ENCODE measurements around the gene BCL6B.

Gene BCL6B

GRCh38 chr17:7007143-7007542, 15.7 kb upstream of the BCL6B start:
- no peak for DNase-seq (ENCODE audit: low read depth in 2 of 2)

DNA sequence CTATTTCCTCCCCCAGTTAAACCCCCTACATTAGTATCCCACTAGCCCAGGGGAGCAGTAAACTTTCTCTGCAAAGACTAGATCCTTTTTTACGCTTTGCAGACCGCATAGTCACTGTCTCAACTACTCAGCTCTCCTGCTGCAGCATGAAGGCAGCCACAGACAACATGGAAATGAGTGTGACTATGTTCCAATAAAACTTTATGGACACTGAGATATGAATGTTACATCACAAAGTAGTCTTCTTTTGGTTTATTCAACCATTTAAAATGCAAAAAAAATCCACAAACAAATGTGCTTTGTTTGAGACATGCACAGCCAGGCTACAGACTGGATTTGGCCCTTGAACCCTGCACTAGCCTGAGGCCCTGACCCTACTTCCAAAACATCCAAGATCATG, 12.3 kb upstream of the BCL6B start:
- no peak for DNase-seq (ENCODE audit: low read depth in 2 of 2)

DNA sequence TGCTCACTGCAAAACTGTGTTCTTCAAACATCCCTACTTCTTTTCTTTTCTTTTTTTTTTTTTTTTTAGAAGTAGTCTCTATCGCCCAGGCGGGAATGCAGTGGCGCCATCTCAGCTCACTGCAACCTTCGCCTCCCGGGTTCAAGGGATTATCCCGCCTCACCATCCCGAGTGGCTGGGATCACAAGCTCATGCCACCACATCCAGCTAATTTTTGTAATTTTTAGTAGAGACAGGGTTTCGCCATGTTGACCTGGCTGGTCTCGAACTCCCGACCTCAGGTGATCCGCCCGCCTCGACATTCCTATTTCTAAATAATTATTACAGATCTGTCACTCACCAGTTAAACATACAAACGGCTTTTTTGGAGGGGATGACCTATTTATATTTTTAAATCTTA, 11.4 kb upstream of the BCL6B start:
- DNase-seq (ENCODE audit: low read depth in 2 of 2) = no peak

GRCh38 chr17:7011942-7012254, 11.0 kb upstream of the BCL6B start:
- DNase-seq (ENCODE audit: low read depth in 2 of 2) = no peak

- DNase-seq (ENCODE audit: low read depth in 2 of 2) = peak; percentile 95 to 97
Observed at GRCh38 chr17:7014261-7014994, 8.4 kb upstream of the BCL6B start.

DNA sequence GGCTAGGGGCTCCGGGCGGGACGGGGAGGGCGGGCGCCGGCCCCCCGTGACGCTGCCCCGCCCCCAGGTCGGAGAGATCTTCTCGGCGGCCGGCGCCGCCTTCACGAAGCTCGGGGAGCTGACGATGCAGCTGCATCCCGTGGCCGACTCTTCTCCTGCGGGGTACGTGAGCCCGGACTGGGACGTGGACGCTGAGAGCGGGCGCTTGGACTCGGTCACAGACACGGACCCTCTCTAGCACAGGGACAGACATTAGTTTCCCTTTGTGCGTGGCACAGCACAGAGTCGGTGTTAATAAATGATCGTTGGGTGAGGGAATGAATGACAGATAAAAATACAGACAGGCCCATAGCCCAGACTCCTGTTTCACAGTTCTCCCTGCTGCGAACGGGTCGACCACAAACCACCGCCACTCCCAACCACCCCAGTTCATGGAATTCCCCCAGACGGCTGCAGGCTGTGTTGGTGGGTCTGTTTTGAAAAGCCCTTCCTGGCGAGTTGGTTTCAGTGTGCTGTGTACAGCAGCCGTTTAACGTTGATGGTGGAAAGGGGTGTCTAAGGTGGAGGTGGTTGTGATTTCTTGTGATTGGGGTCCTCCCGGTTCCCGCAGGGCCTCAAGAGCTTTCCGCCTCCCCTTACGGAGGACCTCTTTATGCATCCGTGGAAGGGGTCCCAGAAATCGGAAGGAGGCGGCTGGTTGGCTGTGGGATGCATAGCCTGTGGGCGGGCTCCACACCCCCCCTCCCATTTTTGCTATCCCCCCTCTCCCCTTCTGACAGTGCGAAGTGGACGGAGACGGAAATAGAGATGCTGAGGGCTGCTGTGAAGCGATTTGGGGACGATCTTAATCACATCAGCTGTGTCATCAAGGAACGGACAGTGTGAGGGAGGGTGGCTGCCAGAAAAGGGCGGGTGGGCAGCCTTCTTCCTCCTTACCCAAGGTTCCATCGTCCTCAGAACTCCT, 7.6 kb upstream of the BCL6B start:
- DNase-seq (ENCODE audit: low read depth in 2 of 2) = peak; percentile 40 to 77

DNA sequence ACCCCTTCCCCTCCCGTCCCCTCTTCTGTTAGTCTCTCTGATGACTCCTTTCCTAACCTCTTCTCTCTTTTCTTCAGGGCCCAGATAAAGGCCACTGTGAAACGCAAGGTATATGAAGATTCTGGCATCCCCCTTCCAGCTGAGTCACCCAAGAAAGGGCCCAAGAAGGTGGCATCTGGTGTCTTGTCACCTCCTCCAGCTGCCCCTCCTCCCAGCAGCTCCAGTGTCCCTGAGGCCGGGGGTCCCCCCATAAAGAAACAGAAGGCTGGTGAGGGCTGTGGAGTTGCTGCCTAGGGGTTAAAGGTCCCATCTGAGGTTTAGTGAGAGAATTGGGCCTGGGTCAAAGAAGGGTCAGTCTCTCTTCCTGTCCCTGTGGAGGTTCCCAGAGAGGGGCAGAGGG, 6.4 kb upstream of the BCL6B start:
- no peak for DNase-seq (ENCODE audit: low read depth in 2 of 2)

GRCh38 chr17:7016886-7017826, 5.7 kb upstream of the BCL6B start:
- no peak for DNase-seq (ENCODE audit: low read depth in 2 of 2)

GRCh38 chr17:7017827-7018200, 5.0 kb upstream of the BCL6B start:
- no peak for DNase-seq (ENCODE audit: low read depth in 2 of 2)

GRCh38 chr17:7018331-7018964, 4.4 kb upstream of the BCL6B start:
- DNase-seq (ENCODE audit: low read depth in 2 of 2) = no peak

GRCh38 chr17:7019367-7019766, 3.5 kb upstream of the BCL6B start:
- no peak for DNase-seq (ENCODE audit: low read depth in 2 of 2)

DNA sequence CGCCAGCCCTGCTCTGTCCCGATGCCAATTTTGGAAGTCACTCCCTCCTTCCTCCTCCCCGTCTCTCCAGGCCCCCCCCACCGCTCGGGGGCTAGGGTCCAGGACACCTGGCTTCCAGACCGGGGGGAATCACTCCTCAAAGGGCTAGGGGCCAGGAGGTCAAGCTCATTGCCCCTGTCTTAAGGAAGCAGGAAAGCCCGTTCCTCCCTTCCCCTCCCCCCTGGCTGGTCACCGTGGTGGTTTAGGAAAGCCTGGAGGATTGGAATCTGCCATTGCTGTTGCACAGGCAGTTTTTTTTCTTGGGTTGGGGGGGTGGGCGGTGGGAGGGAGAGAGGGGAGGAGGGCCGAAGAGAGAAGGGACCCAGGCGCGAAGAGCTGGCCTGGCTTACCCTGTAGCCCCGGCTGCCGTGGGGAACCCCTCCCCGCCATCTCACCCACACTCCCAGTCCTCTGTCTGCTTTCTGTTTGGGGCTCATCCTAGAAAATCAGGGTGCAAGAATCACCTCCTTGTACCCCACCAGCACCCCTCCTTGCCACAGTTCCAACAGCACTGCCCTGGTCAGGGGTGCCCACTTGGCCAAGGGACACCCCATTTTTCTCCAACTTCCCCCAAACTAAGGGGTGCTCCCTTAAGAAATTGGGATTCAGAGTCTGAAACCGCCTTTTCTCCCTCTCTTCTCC, 2.9 kb upstream of the BCL6B start:
- DNase-seq (ENCODE audit: low read depth in 2 of 2) = no peak

DNA sequence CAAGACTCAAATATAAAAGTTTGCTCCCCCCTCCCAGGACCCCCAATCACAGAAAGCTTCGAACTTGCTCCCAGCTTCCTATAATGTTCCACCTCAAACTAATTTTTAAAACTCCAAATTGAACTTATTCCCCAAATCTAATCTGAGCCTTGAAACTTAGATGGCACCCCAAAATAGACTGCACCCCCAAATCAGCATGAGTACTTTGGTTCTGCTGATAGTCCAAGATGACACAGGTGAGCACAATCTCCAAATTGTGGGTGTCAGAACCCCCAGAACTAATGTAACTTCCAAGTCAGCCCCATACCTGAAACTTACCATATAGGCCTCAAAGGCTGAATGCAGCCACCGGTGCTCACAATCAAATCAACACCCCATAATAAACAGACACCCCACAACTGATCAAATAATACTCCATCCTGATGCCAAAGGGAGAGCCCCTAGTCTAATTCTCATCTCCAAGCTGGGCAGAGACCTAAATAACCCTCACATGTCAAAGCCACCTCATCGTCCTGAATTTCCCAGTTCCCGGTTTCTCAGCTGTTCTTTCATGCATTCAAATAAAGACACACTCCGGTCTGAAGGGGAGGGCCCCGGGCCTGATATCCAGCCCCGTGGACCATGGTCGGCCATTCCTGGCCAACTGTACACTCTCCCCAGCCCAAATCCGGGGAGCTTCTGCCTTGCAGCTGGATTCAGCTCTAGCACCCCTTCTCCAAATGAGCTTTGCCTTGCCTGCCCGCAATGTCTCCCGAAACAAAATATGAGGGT, 1.8 kb upstream of the BCL6B start:
- DNase-seq (ENCODE audit: low read depth in 2 of 2) = no peak

GRCh38 chr17:7021993-7022778, 664 bp upstream of the BCL6B start:
- peak; percentile 75 to 76 for DNase-seq (ENCODE audit: low read depth in 2 of 2)

- peak; percentile 92 to 96 for DNase-seq (ENCODE audit: low read depth in 2 of 2)
Observed at GRCh38 chr17:7023576-7024401, 939 bp downstream of the BCL6B start.

- DNase-seq (ENCODE audit: low read depth in 2 of 2) = no peak
Observed at GRCh38 chr17:7024402-7024785, 1.5 kb downstream of the BCL6B start.

DNA sequence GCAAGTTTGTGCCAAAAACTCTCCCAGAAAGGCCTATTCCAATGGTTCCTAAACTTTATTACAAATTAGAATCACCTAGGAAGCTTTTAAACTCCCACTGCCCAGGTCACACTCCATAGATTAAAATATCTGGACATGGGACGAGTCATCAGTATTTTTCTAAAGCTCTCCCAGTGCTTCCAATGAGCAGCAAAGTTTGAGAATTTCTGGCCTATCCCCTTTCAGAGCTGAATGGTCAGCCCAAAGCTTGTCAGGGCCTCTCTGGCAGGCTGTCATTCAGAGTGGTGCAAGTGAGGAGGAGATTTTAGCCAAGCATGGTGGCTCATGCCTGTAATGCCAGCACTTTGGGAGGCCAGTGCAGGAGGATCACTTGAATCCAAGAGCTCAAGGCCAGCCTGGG, 2.4 kb downstream of the BCL6B start:
- no peak for DNase-seq (ENCODE audit: low read depth in 2 of 2)

DNA sequence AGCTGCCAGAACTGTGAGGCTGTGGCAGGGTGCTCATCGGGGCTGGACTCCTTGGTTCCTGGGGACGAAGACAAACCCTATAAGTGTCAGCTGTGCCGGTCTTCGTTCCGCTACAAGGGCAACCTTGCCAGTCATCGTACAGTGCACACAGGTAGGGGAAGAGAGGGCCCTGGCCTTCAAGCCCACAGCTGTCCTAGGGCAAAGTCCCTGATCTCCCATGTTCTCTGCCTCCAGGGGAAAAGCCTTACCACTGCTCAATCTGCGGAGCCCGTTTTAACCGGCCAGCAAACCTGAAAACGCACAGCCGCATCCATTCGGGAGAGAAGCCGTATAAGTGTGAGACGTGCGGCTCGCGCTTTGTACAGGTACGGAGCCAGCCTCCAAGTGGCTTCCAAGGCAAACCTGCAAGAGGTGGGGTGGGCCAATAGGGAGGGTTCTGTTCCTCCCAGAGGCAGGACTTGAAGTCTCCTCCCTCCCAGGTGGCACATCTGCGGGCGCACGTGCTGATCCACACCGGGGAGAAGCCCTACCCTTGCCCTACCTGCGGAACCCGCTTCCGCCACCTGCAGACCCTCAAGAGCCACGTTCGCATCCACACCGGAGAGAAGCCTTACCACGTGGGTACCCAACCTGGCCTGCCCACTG, 3.7 kb downstream of the BCL6B start:
- DNase-seq (ENCODE audit: low read depth in 2 of 2) = no peak

Data from stimulated activated CD4-positive, alpha-beta T cell treated with anti-CD3 and anti-CD28 coated beads, Interleukin-4, amount 100 ng/mL, for 48 hours (primary cell).